ENCODE data around the gene SLC24A2.
"Not testable (repeated sequence)": the region's sequence is repeated elsewhere in the genome, so short reads cannot be mapped to it uniquely, and the experiment has no call there.

The SLC24A2 gene

DNA sequence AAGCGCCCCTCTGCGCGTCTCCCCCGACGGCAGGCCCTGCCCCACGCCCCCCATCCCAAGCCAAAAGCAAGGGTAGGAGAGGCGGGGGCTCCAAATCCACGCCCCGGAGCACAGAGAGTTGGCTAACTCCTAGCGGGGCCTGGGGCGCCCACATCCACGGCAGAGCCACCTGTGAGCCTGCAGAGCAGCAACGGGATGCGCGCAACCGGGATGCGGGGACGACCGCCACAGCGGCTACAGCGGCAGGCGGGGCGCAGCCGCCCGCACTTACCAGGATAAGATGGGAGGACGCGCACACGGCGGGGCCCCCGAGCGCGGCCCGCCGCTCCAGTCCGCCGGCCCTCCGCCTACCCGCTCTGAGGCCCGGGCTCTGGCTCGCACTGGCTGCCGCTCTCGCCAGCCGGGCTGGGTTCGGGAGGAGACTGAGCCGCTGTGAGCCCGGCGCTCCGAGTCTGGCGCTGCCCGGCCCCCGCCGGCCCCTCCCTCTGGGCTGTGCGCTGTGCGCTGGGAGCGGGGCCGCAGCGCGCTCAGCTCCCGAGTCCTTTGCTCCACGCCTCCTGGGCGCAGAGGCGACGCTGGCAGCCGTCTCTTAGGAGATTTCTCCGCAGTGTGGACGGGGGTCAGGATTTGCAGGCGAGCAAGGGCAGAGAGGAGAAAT, at the start of gene SLC24A2:
Gene SLC24A2 (minus strand): TSS at position 424 of the 658 bp plus-strand sequence.
- DNase-seq = no peak

DNA sequence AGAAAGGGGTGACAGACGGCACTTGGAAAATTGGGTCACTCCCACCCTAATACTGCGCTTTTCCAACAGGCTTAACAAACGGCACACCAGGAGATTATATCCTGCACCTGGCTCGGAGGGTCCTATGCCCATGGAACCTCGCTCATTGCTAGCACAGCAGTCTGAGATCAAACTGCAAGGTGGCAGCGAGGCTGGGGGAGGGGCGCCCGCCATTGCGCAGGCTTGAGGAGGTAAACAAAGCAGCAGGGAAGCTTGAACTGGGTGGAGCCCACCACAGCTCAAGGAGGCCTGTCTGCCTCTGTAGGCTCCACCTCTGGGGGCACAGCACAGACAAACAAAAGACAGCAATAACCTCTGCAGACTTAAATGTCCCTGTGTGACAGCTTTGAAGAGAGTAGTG, 44.5 kb upstream of the SLC24A2 start:
- not testable (repeated sequence) for DNase-seq

DNA sequence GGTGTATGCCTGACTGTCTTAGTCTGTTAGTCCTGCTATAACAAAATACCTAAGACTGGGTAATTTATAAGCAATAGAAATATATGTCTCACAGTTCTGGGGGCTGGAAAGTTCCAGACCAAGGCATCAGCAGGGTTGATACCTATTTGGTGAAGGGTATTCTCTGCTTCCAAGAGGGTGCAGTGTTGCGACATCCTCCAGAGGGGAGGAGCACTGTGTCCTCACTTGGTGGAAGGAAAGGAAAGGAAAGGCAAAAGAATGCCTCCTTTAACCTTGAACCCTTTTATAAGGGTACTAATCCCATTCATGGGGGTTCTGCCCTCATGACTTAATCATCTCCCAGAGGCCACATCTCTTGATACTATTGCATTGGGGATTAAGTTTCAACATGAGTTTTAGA, 42.0 kb upstream of the SLC24A2 start:
- DNase-seq = no peak

DNA sequence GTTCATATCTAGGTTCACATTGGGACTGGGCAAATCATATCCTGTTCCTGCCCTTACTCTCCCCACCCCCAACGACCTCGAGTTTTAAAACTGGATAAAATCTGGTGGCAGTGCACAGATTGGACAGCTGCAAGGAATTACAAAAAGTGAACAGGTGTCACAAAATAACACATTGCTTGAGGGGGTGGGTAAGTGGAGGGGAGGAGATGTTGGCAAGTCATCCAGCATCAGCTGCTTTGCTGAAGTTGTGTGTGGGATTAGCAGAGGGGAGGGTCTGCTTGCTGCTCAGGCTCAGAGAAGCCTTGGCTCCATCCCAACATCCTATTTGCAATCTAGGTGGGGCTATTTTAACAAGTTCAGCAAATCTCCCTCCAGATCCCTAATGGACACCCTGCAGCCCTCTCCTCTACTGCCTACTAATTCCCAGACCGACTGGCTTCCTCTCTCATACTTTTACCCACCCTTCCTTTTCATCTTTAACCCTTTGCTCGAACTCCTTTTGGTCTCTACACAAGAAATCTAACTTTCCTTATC, 39.8 kb upstream of the SLC24A2 start:
- no peak for DNase-seq

DNA sequence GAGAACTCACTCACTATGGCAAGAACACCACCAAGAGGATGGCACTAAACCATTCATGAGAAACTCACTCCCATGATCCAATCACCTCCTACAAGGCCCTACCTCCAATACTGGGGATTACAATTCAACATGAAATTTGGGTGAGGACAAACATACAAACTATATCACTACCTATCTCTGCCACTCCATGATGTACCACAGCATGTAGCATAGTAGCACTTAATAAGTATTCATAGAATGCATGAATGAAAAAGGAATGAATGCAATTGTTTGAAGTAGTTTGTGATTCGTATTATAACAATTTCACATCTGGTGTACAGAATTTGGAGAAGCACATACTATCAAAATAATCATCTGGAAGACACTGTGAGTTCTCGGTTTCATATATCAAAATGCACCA, 27.9 kb upstream of the SLC24A2 start:
- no peak for DNase-seq

DNA sequence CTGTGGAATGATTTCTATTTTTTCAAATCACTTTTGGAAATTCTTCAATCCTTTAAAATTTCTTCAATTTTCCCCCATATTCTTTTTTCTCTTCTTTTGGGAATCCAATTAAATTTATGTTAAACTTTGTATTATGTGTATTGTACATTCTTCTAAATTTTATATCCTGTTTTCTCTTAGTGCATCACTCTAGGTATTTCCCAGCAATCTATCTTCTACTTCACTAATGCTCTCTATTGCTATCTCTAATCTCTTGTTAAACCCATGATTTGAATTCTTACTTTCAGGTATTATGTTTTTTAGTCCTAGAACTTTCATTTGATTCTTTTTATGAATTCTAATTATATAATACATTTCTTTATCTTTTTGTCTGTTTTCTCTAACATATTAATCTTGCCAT, 23.4 kb upstream of the SLC24A2 start:
- no peak for DNase-seq

DNA sequence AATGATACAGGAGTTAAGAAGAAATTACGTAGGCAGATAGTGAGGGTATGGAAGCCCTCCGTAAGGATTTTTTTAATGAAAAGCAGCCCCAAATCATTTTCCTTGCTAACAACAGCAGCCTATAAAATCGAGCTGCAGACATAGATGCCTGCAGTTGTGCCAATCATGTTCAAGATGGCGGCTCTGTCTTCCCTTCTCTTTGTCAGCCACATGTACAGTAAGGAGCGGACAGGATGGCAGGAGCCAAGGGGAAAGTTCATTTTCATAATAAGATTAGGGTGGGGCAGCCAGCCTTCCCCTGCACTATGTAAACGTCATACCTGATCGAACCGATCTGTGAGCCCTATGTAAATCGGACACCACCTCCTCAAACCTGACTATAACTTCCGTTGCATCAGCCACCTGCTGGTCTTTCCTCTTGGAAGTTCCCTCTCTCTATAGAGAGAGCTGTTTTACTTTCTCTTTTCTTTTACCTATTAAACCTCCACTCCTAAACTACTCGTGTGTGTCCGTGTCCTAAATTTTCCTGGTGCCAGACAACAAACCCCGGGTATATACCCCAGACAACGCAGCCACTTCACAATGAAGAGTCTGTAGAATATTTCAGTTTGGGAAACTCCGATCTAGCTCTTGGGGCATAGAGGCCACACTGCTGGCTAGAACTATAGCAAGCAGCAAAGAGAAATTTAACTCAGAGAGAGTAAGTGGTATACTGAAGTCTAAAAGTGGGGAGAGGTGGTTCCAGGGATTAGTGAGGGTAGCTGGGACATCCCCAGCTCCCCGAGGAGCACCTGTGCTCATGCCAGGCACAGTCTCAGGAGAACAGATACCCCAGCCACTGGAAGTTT, 20.8 kb upstream of the SLC24A2 start:
- no peak for DNase-seq

DNA sequence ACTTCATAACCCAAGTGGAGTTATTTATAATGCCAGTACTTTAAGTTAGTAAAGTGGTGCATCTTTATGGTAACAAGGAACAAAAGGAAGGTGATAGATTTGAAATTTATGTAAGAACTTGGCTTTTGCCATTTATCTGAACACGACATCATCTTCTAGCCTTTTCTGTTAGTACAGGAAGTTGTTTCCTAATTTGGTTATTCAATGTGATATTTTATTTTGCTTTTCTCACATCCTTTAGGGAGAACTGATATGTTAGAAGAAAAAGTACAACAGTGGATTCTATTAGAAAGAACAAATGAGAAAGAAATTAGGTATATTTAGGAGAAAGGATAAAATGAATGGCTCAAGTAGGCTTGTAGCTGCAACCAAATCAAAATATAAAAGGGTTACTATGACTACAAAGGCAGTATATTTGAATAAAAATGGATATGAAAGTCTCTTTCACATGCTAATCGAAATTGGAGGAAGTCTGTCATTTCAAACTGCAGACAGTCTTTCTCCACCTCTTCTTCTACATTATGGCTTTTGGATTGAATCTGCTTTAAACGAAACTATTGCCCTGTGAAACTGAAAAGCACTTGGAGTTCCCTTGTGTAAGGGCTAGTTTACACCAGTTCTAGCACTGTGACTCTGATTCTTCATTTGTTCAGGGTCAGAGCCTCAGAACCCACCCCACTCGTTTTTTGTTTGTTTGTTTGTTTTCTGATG, 18.5 kb upstream of the SLC24A2 start:
- no peak for DNase-seq

DNA sequence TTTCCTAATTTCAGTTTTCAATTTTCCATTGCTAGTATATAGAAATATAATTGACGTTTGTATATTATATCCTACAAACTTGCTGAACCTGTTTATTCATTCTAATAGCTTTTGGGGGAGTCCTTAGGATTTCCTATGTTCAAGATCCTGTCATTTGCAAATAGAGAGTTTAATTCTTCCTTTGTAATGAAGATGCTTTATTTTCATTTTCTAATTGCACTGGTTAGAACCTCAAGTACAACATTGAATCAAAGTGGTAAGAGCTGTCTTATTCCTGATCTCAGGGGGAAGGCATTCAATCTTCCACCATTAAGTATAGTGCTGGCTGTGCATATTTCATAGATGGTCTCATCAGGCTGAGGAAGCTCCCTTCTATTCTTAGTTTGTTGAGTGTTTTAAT, 15.6 kb upstream of the SLC24A2 start:
- DNase-seq = no peak

DNA sequence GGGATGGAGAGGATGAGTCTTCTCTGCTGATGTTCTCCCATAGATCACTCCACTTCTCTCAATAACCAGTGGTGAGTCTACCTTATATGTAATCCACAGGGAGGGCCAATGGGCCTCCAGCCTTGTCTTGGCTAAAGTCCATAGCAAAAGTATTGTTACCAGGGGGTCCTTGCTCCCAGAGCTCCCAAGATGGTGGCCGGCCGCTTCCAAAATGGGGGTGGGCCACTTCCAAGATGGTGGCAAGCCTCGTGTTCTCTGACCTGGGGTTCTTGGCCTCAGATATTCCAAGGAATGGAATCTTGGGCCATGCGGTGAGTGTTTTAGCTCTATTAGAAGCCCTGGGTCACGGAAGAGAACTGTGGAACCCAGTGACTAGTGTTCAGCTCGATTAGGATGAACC, 12.0 kb upstream of the SLC24A2 start:
- no peak for DNase-seq

DNA sequence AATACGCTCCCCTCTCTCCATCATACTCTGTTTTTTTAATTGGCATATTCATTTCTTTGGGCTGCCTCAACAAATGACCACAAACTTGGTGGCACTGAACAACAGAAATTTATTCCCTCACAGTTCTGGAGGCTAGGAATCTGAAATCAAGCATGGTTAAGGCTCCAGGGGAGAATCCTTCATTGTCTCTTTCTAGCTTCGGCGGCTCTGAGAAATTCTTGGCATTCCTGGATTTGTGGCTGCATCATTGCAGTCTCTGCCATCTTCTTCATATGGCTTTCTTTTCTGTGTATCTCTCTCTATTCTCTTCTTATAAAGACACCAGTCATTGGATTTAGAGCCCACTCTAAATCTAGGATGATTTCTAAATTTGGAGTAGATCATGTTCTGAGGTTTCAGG, 10.9 kb upstream of the SLC24A2 start:
- no peak for DNase-seq

DNA sequence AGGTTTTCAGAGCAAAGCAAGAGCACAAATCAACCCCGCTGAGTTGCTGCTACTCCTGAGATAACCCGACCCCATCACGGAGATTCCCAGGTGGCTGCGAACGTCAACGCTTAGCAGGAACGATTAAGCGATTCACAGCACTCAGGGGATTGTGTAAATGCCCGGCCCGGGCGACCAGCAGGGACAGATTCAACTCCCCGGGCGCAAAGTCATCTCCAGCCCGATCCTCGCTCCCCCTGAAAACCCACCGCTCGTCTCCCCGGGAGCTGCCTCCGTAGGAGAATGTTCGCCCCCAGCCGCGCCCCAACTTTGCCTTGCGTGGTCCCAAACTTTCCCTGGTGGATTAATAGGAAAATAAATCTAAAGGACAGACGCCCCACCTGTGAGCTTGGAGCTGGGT, 685 bp downstream of the SLC24A2 start:
- DNase-seq = no peak

DNA sequence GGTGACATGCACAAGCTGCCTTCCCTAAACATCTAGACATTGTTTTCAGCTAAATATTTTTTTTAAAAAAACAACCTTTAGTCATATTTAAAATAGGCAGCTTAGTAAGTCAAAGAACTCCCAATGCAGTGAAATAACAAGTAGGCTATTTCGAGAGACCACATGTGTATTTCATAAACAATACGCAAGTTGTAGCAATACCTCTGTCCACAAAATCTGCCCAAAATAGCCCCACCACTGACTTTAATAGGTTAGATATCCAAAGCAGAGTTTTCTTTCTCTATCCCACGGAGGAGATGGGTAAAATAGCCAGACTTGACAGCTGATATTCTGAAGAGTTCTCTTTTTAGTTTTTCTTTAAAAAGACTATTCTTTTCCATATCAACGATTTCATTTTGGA, 1.2 kb downstream of the SLC24A2 start:
- no peak for DNase-seq

DNA sequence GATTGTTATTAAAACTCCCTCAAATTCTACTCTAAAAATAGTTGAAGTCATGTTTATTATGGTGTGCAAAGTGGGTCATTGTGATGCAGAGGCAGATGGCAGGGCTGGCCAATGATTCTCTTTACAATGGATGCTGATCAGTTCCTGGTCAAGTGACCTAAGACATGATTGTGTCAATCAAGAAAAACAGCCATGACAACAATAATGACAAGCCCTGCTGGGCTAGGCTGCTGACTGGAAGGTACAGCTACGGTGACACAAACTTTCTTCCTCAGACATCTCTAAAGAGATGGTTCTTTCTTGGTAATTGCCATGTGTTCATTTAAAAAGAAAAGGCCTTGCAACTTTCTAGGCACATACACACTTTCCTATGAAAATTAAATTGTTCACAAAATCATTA, 3.6 kb downstream of the SLC24A2 start:
- DNase-seq = no peak

DNA sequence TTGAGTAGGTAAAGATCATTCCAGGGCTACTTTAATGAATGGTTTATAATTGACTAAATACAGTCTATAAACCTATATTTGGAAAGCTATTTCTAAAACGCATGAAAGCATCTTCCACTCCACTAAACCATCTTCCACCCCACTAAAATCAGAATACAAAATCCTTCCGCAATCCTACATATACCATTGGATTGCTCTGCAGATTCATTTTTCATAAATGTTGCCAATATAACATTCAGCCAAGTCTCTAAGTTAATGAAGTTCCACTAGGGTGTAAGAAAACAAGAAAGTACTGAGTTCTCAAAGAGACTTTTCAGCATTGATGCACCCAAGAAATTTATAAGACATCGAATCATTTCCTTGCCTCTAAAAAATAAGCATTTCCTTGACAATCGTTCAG, 4.7 kb downstream of the SLC24A2 start:
- no peak for DNase-seq

DNA sequence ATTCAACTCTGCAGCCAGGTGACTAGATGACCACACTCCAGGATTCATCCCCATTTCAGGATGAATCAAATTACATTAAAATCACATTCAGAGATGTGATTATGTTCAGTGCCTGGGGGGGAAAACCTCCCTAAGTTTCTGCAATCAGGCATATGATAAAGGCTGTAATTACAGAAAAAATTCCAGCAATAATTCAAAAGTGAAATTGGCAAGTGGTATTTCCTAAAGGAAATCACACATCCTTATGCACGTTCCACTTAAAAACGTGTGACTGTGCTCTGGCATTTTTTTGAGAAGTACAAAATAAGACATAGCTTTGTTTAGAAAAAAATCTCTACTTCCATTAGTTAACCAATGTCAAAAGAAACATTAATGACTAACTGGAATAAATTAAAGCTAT, 5.3 kb downstream of the SLC24A2 start:
- no peak for DNase-seq

DNA sequence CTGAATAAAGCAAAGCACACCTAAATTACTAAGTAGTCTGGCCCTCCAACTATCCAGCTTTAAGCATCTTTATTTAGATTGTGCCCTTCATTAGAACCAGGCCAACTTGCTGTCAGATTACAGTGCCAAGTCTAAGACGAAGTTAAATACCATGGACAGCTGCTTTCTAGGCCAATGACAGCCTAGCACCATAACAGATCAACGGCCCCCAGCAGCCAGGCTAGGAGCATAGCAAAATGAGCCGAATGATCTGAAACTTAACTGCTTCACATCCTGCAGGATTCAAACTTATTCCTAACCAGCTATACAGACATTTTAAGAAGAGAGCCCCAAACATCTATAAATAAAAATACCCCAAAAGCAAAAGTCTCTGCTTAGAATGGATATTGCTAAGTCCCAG, 6.8 kb downstream of the SLC24A2 start:
- DNase-seq = no peak

DNA sequence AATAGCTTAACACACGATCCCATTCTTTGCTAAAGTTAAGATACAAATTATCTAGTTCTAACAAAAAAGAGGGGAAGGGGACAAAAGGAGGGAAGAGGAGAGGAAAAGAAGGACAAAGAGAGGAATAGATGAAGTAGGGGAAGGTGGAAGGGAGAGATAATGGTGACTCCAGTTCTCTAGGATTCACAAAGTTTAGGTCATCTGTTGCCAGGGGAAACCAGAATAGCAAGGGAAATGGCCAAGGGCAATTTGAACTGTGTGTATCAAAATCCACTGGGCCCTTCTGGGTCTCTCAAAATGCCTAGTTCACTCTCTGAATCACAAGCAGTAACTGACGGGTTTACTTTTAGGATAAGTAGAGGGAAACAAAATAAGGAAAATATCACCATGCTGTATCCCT, 7.6 kb downstream of the SLC24A2 start:
- no peak for DNase-seq

DNA sequence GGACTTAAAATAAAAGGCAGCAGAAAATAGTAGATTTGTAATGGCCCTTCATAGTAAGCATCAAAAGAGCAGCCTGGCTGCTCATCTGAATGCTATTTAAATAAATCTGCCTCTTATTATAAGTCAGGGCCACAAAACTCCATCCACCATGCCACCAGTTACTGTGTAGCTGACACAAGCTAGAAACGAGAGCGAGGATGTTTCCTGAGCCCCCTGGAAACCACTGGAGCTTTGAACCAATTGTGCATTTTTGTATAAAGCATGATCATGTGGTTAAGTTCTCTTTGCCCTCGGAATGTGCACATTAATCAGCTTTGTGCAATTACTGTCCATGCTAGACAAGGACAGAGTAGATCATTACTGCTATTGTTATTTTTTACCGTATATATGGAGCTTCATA, 17.4 kb downstream of the SLC24A2 start:
- DNase-seq = no peak

DNA sequence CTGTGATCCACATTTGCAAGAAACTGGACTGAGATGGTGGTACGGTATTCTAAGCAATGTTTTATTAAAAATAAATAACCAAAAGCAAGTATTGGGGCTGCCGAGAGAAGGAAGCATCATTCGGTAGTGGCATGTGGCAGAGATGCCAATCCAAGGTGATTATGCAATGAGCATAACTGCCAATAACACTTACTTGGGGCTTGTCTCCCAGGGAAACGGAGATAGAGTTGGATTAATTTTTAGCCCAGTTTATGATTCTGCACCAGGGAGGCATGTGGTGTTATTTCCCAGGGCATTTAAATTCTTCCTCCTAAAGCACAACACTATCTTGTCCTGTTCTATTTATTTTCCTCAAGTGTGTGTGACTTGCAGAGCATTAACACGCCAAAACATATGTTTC, 17.9 kb downstream of the SLC24A2 start:
- no peak for DNase-seq

DNA sequence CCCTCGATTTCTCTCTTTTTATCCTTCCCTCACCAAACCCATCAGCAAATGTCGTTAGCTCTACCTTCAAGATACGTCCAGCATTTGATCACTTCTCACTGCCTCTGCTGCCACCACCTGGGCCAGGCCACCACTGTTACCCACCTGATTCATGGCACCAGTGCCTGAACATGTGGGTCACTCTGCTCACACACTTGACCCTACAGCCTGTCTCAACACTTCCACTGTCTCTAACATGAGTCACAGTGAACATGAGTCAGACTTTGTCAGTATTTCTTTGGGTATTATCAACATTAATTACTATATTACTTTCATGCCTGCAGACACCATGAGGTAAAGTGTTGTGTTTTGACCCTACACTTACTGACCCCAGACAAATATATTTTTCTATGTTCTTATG, 19.6 kb downstream of the SLC24A2 start:
- DNase-seq = no peak

DNA sequence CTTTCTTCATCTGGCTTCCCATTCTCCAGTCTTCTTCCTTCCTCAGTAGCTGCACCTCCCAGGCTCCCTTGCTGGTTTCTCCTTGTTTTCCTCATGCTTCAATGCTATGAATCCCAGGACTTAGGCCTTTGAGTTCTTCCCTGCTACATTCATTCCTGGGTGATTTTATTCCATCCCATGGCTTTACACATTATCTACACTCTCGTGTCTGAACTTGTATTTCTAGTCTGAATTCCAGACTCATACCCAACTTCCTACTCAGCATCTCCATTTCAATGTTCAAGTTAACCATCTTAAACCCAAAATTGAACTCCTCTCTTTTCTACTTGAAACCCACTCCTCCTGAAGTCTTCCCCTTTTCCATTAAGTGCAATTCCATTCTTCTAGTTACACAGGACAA, 20.0 kb downstream of the SLC24A2 start:
- DNase-seq = no peak

DNA sequence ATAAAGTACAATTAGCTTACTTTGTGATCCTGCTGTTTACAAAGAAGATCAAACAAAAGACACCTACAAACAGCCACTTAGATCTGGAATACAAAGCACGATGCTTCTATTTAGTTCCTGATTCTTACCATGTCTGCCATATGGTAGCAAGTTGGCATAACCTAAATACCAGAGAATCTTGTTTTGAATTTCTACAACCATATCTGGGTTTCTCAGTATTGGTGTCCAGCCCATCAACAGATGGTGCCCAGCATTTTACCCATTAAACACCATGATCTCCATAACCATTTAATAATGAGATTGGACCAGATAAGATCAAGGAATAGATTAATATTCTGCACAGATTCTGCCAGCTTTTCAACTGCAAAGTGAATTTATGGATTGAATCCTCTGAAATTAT, 29.8 kb downstream of the SLC24A2 start:
- no peak for DNase-seq

DNA sequence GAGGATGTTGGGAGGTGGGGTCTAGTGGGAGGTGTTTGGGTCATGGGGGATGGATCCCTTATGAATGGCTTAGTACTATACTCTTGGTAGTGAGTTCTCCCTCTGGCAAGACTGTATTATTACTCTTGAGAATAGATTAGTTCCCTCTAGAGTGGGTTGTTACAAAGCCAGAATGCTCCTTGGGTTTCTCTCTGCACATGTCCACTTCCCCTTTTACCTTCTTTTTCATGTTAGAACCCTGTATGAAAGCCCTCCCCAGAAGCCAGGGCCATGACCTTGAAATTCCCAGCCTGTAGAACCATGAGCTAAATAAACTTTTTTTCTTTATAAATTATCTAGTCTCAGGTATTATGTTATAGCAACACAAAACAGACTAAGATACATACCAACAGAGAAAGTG, 31.1 kb downstream of the SLC24A2 start:
- DNase-seq = no peak
